ENCODE data around the gene MAP4K4. TPM values are rescaled to one million over a fixed set of nuclear protein-coding genes. Genes with fewer than 3 reads are reported as not detected.

The MAP4K4 gene
- total RNA-seq, 2 donors from 2014 or later, result 26.8 to 30.7 TPM

DNA sequence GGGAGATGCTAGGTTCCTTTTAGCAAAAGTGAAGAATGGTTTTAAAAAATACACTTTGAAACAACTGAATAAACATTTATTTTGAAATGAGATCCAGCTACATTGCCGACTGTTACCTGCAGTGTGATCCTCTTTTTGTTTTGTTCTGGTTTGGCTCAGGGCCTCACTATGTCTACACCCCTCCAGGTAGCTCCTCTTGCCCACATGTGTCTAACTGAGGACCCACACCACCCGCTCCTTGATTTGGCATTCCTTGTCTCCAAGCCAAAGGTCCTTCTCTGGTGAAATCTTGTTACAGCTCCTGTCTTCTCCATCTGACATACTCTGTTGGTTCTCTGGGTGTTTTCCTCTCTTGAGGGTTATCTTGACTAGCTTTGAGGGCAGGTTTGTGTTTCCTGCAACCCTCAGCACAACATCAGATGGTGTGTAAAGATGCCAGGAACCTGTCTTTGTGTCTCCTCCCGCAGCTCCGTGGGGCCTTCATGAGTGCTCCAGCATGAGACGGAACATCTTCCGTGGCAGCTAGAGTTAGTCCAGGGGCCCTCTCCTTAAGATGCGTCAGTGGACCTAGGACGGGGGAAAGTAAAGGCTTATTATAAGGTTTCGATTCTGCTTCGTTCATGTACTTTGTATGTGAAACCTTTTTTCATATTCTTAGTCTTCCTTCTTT is 32.1 kb downstream of the MAP4K4 start:
- Histone ChIP-seq H3K4me3 (no peak overlapping the region), H3K4me1 (peaks cover 5% of the 10 kb centered on the region), H3K27me3 (no peaks in the 10 kb centered on the region), H3K9me3 (no peaks in the 10 kb centered on the region), H3K36me3 (no peaks in the 10 kb centered on the region), H3K9ac (ENCODE audit: low read depth in 2 of 2, low read length in 2 of 2) (no peak overlapping the region), H3K27ac (no peak overlapping the region)
- TF ChIP-seq, protein P1, sequence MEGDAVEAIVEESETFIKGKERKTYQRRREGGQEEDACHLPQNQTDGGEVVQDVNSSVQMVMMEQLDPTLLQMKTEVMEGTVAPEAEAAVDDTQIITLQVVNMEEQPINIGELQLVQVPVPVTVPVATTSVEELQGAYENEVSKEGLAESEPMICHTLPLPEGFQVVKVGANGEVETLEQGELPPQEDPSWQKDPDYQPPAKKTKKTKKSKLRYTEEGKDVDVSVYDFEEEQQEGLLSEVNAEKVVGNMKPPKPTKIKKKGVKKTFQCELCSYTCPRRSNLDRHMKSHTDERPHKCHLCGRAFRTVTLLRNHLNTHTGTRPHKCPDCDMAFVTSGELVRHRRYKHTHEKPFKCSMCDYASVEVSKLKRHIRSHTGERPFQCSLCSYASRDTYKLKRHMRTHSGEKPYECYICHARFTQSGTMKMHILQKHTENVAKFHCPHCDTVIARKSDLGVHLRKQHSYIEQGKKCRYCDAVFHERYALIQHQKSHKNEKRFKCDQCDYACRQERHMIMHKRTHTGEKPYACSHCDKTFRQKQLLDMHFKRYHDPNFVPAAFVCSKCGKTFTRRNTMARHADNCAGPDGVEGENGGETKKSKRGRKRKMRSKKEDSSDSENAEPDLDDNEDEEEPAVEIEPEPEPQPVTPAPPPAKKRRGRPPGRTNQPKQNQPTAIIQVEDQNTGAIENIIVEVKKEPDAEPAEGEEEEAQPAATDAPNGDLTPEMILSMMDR (IDR thresholded peaks at IDR 0.05), result no peak
- intact Hi-C loops (cut with DNase I), result no loop called here
- no peak for DNase-seq

DNA sequence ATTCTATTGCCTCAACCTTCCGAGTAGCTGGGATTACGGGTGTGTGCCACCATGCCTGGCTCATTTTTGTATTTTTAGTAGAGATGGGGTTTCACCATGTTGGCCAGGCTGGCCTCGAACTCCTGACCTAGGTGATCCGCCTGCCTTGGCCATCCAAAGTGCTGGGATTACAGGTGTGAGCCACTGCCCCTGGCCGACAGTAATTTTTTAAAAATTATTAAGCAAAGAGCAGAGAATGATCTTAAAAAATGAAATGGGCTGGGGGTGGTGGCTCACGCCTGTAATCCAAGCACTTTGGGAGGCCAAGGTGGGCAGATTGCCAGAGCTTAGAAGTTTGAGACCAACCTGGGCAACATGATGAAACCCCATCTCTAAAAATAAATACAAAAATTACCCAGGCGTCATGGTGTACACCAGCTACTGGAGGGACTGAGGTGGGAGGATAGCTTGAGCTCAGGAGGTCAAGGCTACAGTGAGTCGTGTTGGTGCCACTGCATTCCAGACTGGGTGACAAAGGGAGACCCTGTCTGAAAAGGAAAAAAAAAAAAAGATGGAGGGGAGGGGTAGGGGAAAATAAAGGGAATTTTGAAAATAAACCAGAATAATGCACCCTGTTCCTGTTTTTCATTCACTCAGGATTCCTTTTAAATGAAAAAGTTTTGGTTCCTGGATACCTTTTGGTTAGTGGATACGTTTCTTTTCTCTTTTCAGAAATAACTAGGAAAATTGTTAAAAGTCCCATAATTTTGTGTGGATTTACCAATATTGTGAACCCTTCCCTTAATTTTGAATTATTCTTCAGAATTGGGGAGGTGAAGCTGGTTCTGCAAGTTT is 33.9 kb downstream of the MAP4K4 start:
- intact Hi-C loops (cut with DNase I), result no loop called here
- Histone ChIP-seq H3K4me1 (peaks cover 5% of the 10 kb centered on the region), H3K27ac (no peak overlapping the region), H3K4me3 (no peak overlapping the region), H3K36me3 (no peaks in the 10 kb centered on the region), H3K9me3 (no peaks in the 10 kb centered on the region), H3K27me3 (no peaks in the 10 kb centered on the region), H3K9ac (ENCODE audit: low read depth in 2 of 2, low read length in 2 of 2) (no peak overlapping the region)
- no peak for DNase-seq
- TF ChIP-seq, protein P1 (IDR thresholded peaks at IDR 0.05), result no peak

DNA sequence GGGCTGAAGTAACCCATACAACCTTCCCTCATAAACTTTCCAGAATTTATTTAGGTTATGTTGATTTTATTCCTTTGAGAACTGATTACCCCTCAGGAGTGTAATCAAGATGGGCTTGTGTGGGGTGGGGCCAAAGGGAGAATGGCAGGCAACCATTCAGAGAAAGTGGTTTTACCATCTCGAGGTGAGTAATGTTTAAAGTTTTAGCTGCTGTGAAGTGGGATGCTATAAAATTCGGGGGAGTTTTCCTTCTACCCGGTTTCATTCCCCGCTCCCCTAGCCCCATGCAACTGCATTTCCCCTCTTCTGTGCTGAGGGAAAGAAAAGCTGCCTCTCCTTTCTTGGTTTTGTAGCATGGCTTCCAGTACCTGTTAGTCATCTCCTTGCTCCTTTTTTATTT is 34.7 kb downstream of the MAP4K4 start:
- intact Hi-C loops (cut with DNase I), result no loop called here
- H3K4me3 ChIP-seq, result no peak overlapping the region
- no peaks in the 10 kb centered on the region for H3K27me3 ChIP-seq
- no peak overlapping the region for H3K9ac ChIP-seq (ENCODE audit: low read depth in 2 of 2, low read length in 2 of 2)
- TF ChIP-seq, protein P1 (IDR thresholded peaks at IDR 0.05), result no peak
- H3K36me3 ChIP-seq, result no peaks in the 10 kb centered on the region
- H3K27ac ChIP-seq, result no peak overlapping the region
- no peak for DNase-seq
- H3K9me3 ChIP-seq, result no peaks in the 10 kb centered on the region
- peaks cover 8% of the 10 kb centered on the region for H3K4me1 ChIP-seq

DNA sequence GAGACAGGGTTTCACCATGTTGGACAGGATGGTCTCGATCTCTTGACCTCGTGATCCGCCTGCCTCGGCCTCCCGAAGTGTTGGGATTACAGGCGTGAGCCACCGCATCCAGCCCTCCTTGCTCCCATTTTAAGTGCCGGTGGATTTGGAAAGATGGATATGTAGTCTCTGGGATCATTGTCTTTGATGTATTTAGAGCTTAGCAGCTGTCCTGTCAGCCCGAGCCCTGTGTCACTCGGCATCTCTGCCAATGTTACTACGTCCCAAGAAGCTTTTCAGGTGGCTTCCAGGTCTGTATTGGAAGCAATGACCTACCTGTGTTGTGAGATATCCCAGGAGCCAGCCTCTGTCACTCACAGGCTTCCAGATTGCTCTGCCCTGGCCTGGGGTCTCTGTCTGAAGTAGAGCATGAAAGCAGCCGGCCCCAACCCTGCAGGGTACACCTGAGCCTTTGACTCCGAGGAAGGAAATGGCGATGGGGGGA is 35.3 kb downstream of the MAP4K4 start:
- Histone ChIP-seq H3K36me3 (no peaks in the 10 kb centered on the region), H3K27ac (no peak overlapping the region), H3K4me1 (peaks cover 8% of the 10 kb centered on the region), H3K27me3 (no peaks in the 10 kb centered on the region), H3K4me3 (no peak overlapping the region), H3K9me3 (no peaks in the 10 kb centered on the region), H3K9ac (ENCODE audit: low read depth in 2 of 2, low read length in 2 of 2) (no peak overlapping the region)
- DNase-seq, result no peak
- TF ChIP-seq, protein P1 (IDR thresholded peaks at IDR 0.05), result no peak
- intact Hi-C loops (cut with DNase I), result no loop called here

DNA sequence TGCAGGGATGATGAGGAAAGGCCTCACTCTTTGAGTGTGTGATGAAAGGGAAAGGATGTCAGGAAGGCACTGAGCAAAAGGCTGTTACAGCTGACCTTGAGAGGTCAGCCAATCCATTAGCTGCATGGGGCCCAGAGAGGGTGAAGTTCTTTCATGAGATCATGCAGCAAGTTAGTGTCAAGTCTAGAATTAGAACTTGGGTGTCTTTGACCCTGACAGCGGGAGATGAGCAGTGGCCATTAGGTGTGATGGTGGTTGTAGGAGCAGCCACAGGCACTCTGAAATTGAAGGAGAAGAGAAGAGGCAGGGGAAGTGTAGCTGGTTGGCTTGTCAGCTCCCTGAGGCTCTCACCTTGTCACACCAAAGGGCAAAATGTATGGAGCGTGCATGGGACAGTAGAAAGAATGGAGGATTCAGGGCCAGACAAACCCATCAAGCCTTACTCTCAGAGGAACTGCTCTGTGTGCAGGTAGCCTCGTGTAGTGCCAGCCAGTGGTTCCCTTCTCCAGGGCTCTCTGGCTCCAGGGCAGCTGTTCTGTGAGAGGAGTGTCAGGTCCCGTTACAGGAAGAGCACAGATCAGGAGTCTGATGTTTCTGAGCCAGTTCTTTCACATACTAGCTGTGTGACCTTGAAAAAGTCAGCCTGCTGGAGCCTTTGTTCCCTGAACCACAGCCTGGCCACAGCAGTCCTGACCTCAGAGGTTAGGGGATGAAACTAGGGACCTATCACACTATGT is 35.9 kb downstream of the MAP4K4 start:
- no peaks in the 10 kb centered on the region for H3K36me3 ChIP-seq
- H3K27ac ChIP-seq, result no peak overlapping the region
- H3K4me3 ChIP-seq, result no peak overlapping the region
- H3K27me3 ChIP-seq, result no peaks in the 10 kb centered on the region
- no peak for DNase-seq
- H3K4me1 ChIP-seq, result peaks cover 8% of the 10 kb centered on the region
- intact Hi-C loops (cut with DNase I), result no loop called here
- TF ChIP-seq, protein P1 (IDR thresholded peaks at IDR 0.05), result no peak
- no peaks in the 10 kb centered on the region for H3K9me3 ChIP-seq
- no peak overlapping the region for H3K9ac ChIP-seq (ENCODE audit: low read depth in 2 of 2, low read length in 2 of 2)
